ENCODE measurements around the gene ASXL2. TPM values are rescaled to one million over a fixed set of nuclear protein-coding genes. Genes with fewer than 3 reads are reported as not detected.
A peak's percentile ranks its signal among the peaks of the same experiment; 100 is the strongest.

The ASXL2 gene
- total RNA-seq, 1 donor from 2014 or later, result 25.8 TPM

GRCh38 chr2:25749676-25750075, 128.6 kb downstream of the ASXL2 start:
- peak overlapping the region; percentile 34 for H3K27ac Mint-ChIP-seq (ENCODE audit: unreplicated experiment)
- Histone ChIP-seq H3K36me3 (ENCODE audit: insufficient read depth, low read length) (peaks cover 27% of the 10 kb centered on the region), H3K9ac (ENCODE audit: low read length) (no peak overlapping the region), H3K4me1 (ENCODE audit: insufficient read depth, low read length) (no peaks in the 10 kb centered on the region), H3K9me3 (ENCODE audit: insufficient read depth, low read depth, low read length) (no peaks in the 10 kb centered on the region), H2AFZ (ENCODE audit: low read depth, low read length) (no peak overlapping the region), H3K27me3 (ENCODE audit: insufficient read depth, low read length) (no peaks in the 10 kb centered on the region), H3K4me3 (ENCODE audit: insufficient read depth, low read depth, low read length) (no peak overlapping the region), H4K20me1 (ENCODE audit: insufficient read depth, low read length) (peaks cover 6% of the 10 kb centered on the region), H3K27ac (ENCODE audit: low read depth, low read length) (no peak overlapping the region), H3K4me2 (ENCODE audit: low read length) (no peak overlapping the region), H3K79me2 (ENCODE audit: insufficient read depth, low read length) (no peaks in the 10 kb centered on the region)
- no peaks in the 10 kb centered on the region for H3K4me1 Mint-ChIP-seq (ENCODE audit: low read depth, unreplicated experiment)
- no peak for FAIRE-seq
- no peak overlapping the region for H3K4me3 Mint-ChIP-seq (ENCODE audit: unreplicated experiment)
- H3K27me3 Mint-ChIP-seq (ENCODE audit: low read depth, unreplicated experiment), result no peaks in the 10 kb centered on the region
- H3K9me3 Mint-ChIP-seq (ENCODE audit: unreplicated experiment), result no peaks in the 10 kb centered on the region
- DNase-seq (ENCODE audit: low read depth), result no peak
- no peak for TF ChIP-seq CTCF (IDR thresholded peaks at IDR 0.05; ENCODE audit: insufficient read depth, low read depth, low read length)
- no peak for TF ChIP-seq EZH2 (IDR thresholded peaks at IDR 0.05; ENCODE audit: insufficient read depth, low read length)
- H3K36me3 Mint-ChIP-seq (ENCODE audit: low read depth, unreplicated experiment), result peaks cover 24% of the 10 kb centered on the region

DNA sequence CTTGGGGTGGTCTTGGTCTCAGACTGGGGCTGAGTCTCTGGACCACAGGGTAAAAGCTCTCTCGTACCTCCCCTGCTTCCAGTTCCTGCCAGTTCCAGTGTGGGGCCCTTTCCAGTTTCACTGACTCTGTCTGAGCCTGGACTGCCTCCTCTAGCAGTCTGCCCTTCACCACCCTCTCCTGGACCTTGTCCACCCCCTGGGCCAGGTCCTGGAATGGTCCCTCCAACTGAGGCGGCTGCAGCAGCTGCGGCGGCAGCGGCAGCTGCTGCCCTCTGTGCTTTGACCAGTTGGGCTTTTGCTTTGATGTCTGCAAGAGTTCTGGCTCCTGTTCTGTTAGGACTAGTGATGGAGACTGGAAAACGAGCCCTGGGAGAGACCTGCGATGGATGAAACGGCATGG, 134.2 kb downstream of the ASXL2 start:
- TF ChIP-seq CTCF (IDR thresholded peaks at IDR 0.05; ENCODE audit: insufficient read depth, low read depth, low read length), result no peak
- no peak for TF ChIP-seq EZH2 (IDR thresholded peaks at IDR 0.05; ENCODE audit: insufficient read depth, low read length)
- peaks cover 22% of the 10 kb centered on the region for H3K36me3 Mint-ChIP-seq (ENCODE audit: low read depth, unreplicated experiment)
- no peak for FAIRE-seq

DNA sequence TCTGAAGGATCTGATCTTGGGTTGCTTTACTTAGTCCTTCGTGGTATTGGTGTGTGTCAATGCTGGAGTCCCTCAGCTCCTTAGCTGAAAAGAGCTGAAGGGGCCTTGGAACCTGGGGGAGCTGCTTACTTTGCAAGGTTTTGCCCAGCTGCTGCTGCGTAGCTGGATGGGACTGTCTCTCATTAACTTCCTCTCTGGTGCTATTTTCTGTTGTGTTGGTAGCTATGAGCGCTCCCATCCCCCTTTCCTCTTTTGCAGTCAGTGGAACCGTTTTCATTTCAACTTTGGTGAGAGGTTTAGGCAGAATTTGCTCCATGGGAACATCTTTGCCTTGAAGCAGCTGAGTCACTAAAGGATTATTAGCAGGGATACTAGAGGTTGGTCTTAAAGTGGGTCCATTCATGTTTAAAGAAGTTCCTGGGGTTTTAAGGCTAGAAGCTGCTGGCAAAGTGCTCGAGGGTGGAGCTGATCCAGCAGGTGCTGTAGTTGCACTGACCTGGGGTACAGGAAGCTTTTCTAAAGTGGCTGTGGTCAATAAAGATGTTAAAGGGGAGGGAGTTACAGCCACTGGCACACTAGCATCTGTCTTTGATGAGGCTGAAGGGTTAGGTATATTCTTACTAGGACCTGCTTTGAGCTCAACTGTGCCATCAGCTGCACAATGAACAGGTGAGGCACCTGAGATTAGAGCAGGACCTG, 135.0 kb downstream of the ASXL2 start:
- no peak overlapping the region for H3K27ac ChIP-seq (ENCODE audit: low read depth, low read length)
- H3K27me3 ChIP-seq (ENCODE audit: insufficient read depth, low read length), result no peaks in the 10 kb centered on the region
- peaks cover 20% of the 10 kb centered on the region for H4K20me1 ChIP-seq (ENCODE audit: insufficient read depth, low read length)
- H3K36me3 Mint-ChIP-seq (ENCODE audit: low read depth, unreplicated experiment), result peaks cover 21% of the 10 kb centered on the region
- H3K9me3 Mint-ChIP-seq (ENCODE audit: unreplicated experiment), result peaks cover 3% of the 10 kb centered on the region
- peaks cover 3% of the 10 kb centered on the region for H3K4me1 ChIP-seq (ENCODE audit: insufficient read depth, low read length)
- H2AFZ ChIP-seq (ENCODE audit: low read depth, low read length), result no peak overlapping the region
- no peak for DNase-seq (ENCODE audit: low read depth)
- H3K27ac Mint-ChIP-seq (ENCODE audit: unreplicated experiment), result no peak overlapping the region
- no peak overlapping the region for H3K4me3 ChIP-seq (ENCODE audit: insufficient read depth, low read depth, low read length)
- H3K9ac ChIP-seq (ENCODE audit: low read length), result no peak overlapping the region
- no peaks in the 10 kb centered on the region for H3K27me3 Mint-ChIP-seq (ENCODE audit: low read depth, unreplicated experiment)
- TF ChIP-seq EZH2 (IDR thresholded peaks at IDR 0.05; ENCODE audit: insufficient read depth, low read length), result no peak
- TF ChIP-seq CTCF (IDR thresholded peaks at IDR 0.05; ENCODE audit: insufficient read depth, low read depth, low read length), result no peak
- H3K4me3 Mint-ChIP-seq (ENCODE audit: unreplicated experiment), result no peak overlapping the region
- H3K79me2 ChIP-seq (ENCODE audit: insufficient read depth, low read length), result no peaks in the 10 kb centered on the region
- no peaks in the 10 kb centered on the region for H3K9me3 ChIP-seq (ENCODE audit: insufficient read depth, low read depth, low read length)
- H3K4me2 ChIP-seq (ENCODE audit: low read length), result no peak overlapping the region
- no peak for FAIRE-seq
- H3K4me1 Mint-ChIP-seq (ENCODE audit: low read depth, unreplicated experiment), result peaks cover 19% of the 10 kb centered on the region
- peaks cover 15% of the 10 kb centered on the region for H3K36me3 ChIP-seq (ENCODE audit: insufficient read depth, low read length)

More for the DNA sequence above, 134.2 kb downstream of the ASXL2 start:
- H3K27me3 Mint-ChIP-seq (ENCODE audit: low read depth, unreplicated experiment), result no peaks in the 10 kb centered on the region
- Histone ChIP-seq H3K36me3 (ENCODE audit: insufficient read depth, low read length) (peaks cover 18% of the 10 kb centered on the region), H3K4me2 (ENCODE audit: low read length) (no peak overlapping the region), H3K79me2 (ENCODE audit: insufficient read depth, low read length) (no peaks in the 10 kb centered on the region), H3K27me3 (ENCODE audit: insufficient read depth, low read length) (no peaks in the 10 kb centered on the region), H3K27ac (ENCODE audit: low read depth, low read length) (no peak overlapping the region), H4K20me1 (ENCODE audit: insufficient read depth, low read length) (peaks cover 20% of the 10 kb centered on the region), H3K4me1 (ENCODE audit: insufficient read depth, low read length) (peaks cover 3% of the 10 kb centered on the region), H3K9me3 (ENCODE audit: insufficient read depth, low read depth, low read length) (no peaks in the 10 kb centered on the region), H3K4me3 (ENCODE audit: insufficient read depth, low read depth, low read length) (no peak overlapping the region), H2AFZ (ENCODE audit: low read depth, low read length) (no peak overlapping the region), H3K9ac (ENCODE audit: low read length) (no peak overlapping the region)
- no peak overlapping the region for H3K27ac Mint-ChIP-seq (ENCODE audit: unreplicated experiment)
- DNase-seq (ENCODE audit: low read depth), result no peak
- no peak overlapping the region for H3K4me3 Mint-ChIP-seq (ENCODE audit: unreplicated experiment)
- peaks cover 3% of the 10 kb centered on the region for H3K9me3 Mint-ChIP-seq (ENCODE audit: unreplicated experiment)
- H3K4me1 Mint-ChIP-seq (ENCODE audit: low read depth, unreplicated experiment), result peaks cover 19% of the 10 kb centered on the region

All from astrocyte (in vitro differentiated cells and primary cell).